ENCODE data around the gene PDE1C. TPM values are rescaled to one million over a fixed set of nuclear protein-coding genes. Genes with fewer than 3 reads are reported as not detected.

PDE1C gene
- total and polyA plus RNA-seq, 11 donors: 35.3 to 307 (median 141) TPM

DNA sequence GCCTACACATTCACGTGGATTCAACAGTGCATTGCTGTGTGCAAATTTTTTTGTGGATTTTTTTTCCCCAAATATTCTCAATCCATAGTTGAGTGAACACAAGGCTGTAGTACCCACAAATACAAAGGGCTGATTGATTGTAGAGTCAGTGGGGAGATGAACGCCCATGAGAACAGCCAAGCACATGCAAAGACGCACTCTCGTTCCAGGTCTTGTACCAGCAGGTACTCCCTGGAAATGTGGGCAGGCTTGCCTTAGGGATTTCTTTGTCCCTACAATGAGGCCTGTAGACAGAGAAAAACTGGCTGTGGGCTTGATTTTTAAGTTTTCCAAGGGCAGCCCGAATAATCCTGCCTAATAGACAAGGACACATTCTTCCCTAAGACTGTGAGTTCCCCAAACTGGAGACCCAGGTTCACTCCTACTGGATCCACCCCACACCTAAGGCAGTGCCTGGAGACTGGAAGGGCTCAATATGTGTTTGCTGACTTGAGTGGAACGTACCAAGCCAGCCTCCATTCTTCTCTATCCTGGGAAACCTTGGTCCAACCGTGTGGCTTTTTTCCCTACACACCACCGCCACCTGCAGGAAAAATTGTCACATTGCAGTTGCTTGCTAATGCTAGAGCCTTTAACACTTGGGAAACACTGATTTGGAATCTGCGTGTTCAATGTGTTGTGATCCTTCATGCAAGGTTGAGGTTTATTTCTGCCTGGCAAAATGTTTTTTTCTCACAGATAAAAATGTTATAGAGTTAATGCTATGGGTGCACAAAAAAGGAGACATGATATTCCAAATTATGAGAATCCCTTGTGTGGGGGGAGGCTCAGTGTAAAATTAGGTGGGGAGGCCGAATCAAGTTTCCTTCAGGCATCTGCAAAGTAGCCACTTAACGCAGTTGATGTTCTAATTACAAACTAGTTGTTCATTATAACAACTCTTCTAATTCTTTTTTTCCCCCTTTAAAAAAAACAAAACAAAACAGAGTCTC lies 333.9 kb downstream of the PDE1C start:
- no peak for TF ChIP-seq POLR2A (IDR thresholded peaks at IDR 0.05)
- TF ChIP-seq, protein P1, sequence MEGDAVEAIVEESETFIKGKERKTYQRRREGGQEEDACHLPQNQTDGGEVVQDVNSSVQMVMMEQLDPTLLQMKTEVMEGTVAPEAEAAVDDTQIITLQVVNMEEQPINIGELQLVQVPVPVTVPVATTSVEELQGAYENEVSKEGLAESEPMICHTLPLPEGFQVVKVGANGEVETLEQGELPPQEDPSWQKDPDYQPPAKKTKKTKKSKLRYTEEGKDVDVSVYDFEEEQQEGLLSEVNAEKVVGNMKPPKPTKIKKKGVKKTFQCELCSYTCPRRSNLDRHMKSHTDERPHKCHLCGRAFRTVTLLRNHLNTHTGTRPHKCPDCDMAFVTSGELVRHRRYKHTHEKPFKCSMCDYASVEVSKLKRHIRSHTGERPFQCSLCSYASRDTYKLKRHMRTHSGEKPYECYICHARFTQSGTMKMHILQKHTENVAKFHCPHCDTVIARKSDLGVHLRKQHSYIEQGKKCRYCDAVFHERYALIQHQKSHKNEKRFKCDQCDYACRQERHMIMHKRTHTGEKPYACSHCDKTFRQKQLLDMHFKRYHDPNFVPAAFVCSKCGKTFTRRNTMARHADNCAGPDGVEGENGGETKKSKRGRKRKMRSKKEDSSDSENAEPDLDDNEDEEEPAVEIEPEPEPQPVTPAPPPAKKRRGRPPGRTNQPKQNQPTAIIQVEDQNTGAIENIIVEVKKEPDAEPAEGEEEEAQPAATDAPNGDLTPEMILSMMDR (IDR thresholded peaks at IDR 0.05): peak; percentile 70 to 86 (median 82)
- no peaks in the 10 kb centered on the region for H3K4me1 ChIP-seq
- H3K36me3 ChIP-seq: no peaks in the 10 kb centered on the region
- ATAC-seq (peak; percentile 23 to 83 (median 70)), DNase-seq (peak in 4 of 5 donors; percentile 30 to 55 (median 43))
- WGBS, 4 donors: 51 to 58% (median 55%) methylated on average over 11 of the region's 11 CpGs
- H3K27ac ChIP-seq: no peak overlapping the region
- no peaks in the 10 kb centered on the region for H3K9me3 ChIP-seq
- H3K4me3 ChIP-seq: no peak overlapping the region
- H3K27me3 ChIP-seq: no peaks in the 10 kb centered on the region
- intact Hi-C loops (cut with DNase I): loop anchor here (1.0 to 10.0 kb wide), 13 partner anchors 81 to 604 kb away; no protein-coding TSS in a partner anchor

DNA sequence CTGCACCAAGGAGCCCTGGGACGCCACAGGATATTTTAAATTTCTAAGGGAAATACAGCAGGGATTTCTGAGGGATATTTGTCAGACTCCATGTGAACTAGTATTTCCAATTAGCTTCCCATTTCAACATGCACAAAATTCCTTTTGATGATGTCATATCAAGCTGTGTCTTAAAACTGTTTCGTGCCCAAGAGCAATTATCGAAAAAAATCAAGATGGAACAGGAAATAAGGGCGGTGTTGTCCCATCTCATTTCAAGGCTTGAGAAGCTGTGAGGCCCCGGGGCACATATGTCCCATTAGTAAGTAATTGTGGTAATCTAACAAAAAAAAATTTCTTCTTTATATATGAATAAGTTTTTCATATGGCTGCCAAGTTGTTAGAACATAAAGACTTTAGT lies 335.8 kb downstream of the PDE1C start:
- Histone ChIP-seq H3K4me3 (no peak overlapping the region), H3K9me3 (no peaks in the 10 kb centered on the region), H3K27me3 (no peaks in the 10 kb centered on the region), H3K36me3 (no peaks in the 10 kb centered on the region), H3K4me1 (no peaks in the 10 kb centered on the region), H3K27ac (no peak overlapping the region)
- intact Hi-C loops (cut with DNase I): loop anchor here in 8 of 10 donors (5.0 to 10.0 kb wide), 8 partner anchors 80 to 602 kb away; no protein-coding TSS in a partner anchor
- ATAC-seq (no peak), DNase-seq (no peak)
- whole genome bisulfite sequencing, 4 donors: 59 to 62% (median 61%) methylated on average over 5 of the region's 5 CpGs
- TF ChIP-seq POLR2A (IDR thresholded peaks at IDR 0.05): no peak
- TF ChIP-seq, protein P1 (IDR thresholded peaks at IDR 0.05): no peak

DNA sequence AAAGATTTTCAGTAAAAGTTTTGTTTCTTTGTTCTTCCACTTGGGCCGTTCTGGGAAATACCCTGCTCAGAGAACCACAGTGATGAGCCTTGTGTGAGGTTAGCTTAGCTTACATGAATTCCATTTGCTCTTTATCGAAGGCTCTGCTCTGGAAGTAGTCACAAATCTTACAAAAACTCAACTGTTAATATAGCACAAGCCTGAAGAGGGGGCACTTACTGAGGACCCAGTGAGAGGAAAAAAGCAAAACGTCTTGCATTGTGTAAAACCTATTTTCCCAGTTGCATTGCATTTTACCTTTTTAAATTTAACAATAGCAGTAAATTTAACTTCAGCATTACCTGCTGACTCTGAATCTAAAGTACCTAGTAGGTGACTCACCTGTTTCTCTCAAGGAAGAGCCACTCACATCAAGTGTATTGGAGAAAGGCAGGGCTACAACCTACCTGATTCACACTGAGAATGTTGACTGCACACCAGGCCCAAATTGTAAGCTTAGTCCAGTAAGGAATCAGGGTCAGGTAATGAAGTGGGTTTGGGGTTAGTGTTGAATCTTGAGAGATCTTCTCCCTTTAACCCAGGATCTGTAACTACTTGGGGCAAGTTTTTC lies 340.9 kb downstream of the PDE1C start:
- DNase-seq: no peak
- whole genome bisulfite sequencing, 4 donors: 62 to 71% (median 66%) methylated on average over 3 of the region's 3 CpGs
- Histone ChIP-seq H3K4me1 (no peaks in the 10 kb centered on the region), H3K36me3 (no peaks in the 10 kb centered on the region), H3K4me3 (no peak overlapping the region), H3K27me3 (no peaks in the 10 kb centered on the region), H3K27ac (no peak overlapping the region), H3K9me3 (no peaks in the 10 kb centered on the region)
- no peak for ATAC-seq
- TF ChIP-seq POLR2A (IDR thresholded peaks at IDR 0.05): no peak
- TF ChIP-seq, protein P1 (IDR thresholded peaks at IDR 0.05): no peak
- intact Hi-C loops (cut with DNase I): no loop called here

DNA sequence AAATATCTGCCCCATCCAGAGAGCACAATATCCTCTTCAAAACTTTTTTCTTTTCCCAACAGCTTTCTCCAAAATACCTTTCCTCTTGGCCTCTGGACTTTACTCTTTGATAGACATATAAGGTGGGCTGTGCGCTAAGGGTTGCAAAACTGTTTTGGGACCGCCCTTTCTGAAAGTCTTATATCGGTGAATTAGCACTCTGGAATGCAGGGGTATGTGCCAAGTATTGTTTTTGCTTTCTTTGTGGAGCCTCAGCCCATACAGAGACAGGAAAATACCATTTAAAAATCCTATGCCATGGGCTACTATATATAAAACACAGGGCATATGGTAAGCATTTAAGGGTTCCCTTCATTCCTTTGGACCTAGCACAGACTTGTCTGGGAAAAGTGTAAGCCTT lies 345.5 kb downstream of the PDE1C start:
- H3K4me1 ChIP-seq: no peaks in the 10 kb centered on the region
- no peak overlapping the region for H3K27ac ChIP-seq
- no peaks in the 10 kb centered on the region for H3K36me3 ChIP-seq
- intact Hi-C loops (cut with DNase I): no loop called here
- WGBS, 4 donors: 63 to 75% (median 70%) methylated on average over 3 of the region's 3 CpGs
- no peak for TF ChIP-seq POLR2A (IDR thresholded peaks at IDR 0.05)
- TF ChIP-seq, protein P1 (IDR thresholded peaks at IDR 0.05): no peak
- ATAC-seq (no peak), DNase-seq (no peak)
- H3K4me3 ChIP-seq: no peak overlapping the region
- H3K27me3 ChIP-seq: no peaks in the 10 kb centered on the region
- no peaks in the 10 kb centered on the region for H3K9me3 ChIP-seq
